ENCODE results near the gene TMEM233.

Gene TMEM233

DNA sequence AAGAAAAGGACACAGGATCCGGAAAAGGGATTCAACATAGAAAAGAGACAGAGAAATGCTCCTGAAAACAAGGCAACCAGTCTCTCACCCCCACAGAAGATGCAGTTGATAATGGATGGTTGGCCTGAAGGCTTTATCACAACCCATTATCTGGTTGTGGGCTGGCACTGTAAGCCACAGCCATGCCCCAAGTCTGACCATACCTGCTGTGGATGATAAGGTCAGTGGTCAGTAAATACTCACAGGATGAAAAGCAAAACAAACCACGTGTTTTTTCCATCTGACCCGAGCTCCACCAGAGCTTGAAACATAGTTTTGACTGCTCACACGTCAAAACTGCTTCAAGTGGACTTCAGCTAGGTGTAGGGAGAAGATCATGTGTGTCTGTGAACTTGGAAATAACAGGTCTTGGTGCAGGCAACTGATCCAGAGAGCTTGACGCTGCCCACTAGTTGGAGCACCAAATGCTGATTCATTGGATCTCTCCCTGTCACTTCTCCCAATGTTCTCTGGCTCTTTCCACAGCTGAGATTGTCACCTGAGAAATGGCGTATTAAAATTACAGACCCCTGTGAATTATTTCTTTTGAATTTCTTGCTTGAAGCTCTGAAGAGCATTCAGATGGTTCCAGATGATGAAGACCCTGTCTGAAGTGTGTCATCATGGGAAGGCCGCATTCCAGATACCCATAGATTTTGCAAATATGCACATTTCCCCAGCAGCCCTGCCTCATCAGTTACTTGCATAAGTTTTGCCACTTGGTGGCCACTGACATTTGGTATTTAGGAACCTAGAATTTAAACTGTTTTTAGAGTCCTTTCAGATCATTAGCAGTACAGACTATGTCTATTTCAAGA, 8.5 kb downstream of the TMEM233 start:
- DNase-seq (ENCODE audit: extremely low spot score), result no peak
- ChIA-PET POLR2A (no interaction called here), CTCF (interaction anchor here (1.5 kb wide), 1 partner anchor 10 kb away, joined by 5 read pairs; no protein-coding TSS in a partner anchor)
- TF ChIP-seq CTCF (IDR thresholded peaks at IDR 0.05; ENCODE audit: control extremely low read depth, extremely low read depth, low read depth, missing control alignments), result no peak

DNA sequence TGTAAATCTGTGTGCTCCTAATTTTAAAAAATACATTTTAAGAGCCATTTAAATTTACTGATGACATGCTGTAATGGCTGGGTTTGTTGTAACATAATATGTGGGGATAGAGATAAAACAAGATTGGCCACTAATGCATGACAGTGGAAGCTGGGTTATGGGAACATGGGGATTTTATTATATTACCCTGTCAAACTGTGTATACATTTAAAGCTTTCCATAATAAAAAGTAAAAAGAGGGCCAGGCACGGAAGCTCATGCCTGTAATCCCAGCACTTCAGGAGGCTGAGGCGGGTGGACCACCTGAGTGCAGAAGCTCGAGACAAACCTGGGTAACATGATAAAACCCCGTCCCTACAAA, 9.1 kb downstream of the TMEM233 start:
- CTCF ChIA-PET, result interaction anchor here (1.2 to 1.5 kb wide), 2 partner anchors 8 to 10 kb away, joined by 3 to 5 read pairs; no protein-coding TSS in a partner anchor
- no peak for TF ChIP-seq CTCF (IDR thresholded peaks at IDR 0.05; ENCODE audit: control extremely low read depth, extremely low read depth, low read depth, missing control alignments)

GRCh38 chr12:119603767-119604166, 10.2 kb downstream of the TMEM233 start:
- POLR2A ChIA-PET, result no interaction called here
- no peak for TF ChIP-seq CTCF (IDR thresholded peaks at IDR 0.05; ENCODE audit: control extremely low read depth, extremely low read depth, low read depth, missing control alignments)
- CTCF ChIA-PET, result interaction anchor here (1.2 to 1.5 kb wide), 3 partner anchors 9 to 12 kb away, joined by 3 to 5 read pairs (median 3); no protein-coding TSS in a partner anchor
- no peak for DNase-seq (ENCODE audit: extremely low spot score)

More for the DNA sequence above, 9.1 kb downstream of the TMEM233 start:
- no peak for DNase-seq (ENCODE audit: extremely low spot score)
- POLR2A ChIA-PET, result no interaction called here

DNA sequence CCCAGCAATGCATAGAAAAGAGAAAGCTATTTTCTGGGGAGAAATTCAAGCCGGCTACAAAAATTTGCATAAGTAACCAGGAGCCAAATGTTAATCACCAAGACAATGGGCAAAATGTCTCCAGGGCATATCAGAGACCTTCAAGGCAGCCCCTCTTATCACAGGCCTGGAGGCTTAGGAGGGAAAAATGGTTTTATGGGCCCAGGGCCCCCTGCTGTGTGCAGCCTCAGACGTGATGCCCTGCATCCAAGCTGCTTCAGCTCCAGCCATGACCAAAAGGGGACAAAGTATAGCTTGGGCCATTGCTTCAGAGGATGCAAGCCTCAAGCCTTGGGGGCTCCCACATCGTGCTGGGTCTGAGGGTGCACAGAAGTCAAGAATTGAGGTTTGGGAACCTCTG, 15.8 kb downstream of the TMEM233 start:
- TF ChIP-seq CTCF (IDR thresholded peaks at IDR 0.05; ENCODE audit: control extremely low read depth, extremely low read depth, low read depth, missing control alignments), result no peak
- ChIA-PET POLR2A (no interaction called here), CTCF (no interaction called here)
- no peak for DNase-seq (ENCODE audit: extremely low spot score)

- DNase-seq (ENCODE audit: extremely low spot score), result no peak
- no peak for TF ChIP-seq CTCF (IDR thresholded peaks at IDR 0.05; ENCODE audit: control extremely low read depth, extremely low read depth, low read depth, missing control alignments)
- ChIA-PET CTCF (interaction anchor here (1.1 kb wide), 1 partner anchor 8 kb away, joined by 3 read pairs; no protein-coding TSS in a partner anchor), POLR2A (no interaction called here)
Observed at GRCh38 chr12:119613319-119613936, 19.9 kb downstream of the TMEM233 start.

- TF ChIP-seq CTCF (IDR thresholded peaks at IDR 0.05; ENCODE audit: control extremely low read depth, extremely low read depth, low read depth, missing control alignments), result no peak
- DNase-seq (ENCODE audit: extremely low spot score), result no peak
- ChIA-PET CTCF (interaction anchor here (0.6 to 1.4 kb wide), 2 partner anchors 11 to 36 kb away, joined by 3 read pairs; no protein-coding TSS in a partner anchor), POLR2A (no interaction called here)
Observed at GRCh38 chr12:119614705-119615104, 21.1 kb downstream of the TMEM233 start.
